ENCODE data around the gene BANF2. TPM values are rescaled to one million over a fixed set of nuclear protein-coding genes. Genes with fewer than 3 reads are reported as not detected.

BANF2 gene
- total and polyA plus RNA-seq, 2 of the 13 experiments (the other 11 are each of a cell fraction or from before 2014, with no cell fraction given), result 0.35 TPM; not detected in 1

- TF ChIP-seq ZNF142 (CRISPR knock-in tag; IDR thresholded peaks at IDR 0.05) (no peak), ADNP (CRISPR knock-in tag; IDR thresholded peaks at IDR 0.05) (no peak), ZNF678 (CRISPR knock-in tag; IDR thresholded peaks at IDR 0.05) (no peak), ZNF33A (CRISPR knock-in tag; IDR thresholded peaks at IDR 0.05; ENCODE audit: borderline replicate concordance) (no peak), ZNF496 (CRISPR knock-in tag; IDR thresholded peaks at IDR 0.05; ENCODE audit: insufficient replicate concordance) (no peak), ZSCAN30 (CRISPR knock-in tag; IDR thresholded peaks at IDR 0.05) (no peak), CENPX (CRISPR knock-in tag; IDR thresholded peaks at IDR 0.05) (no peak), ZNF10 (CRISPR knock-in tag; IDR thresholded peaks at IDR 0.05; ENCODE audit: borderline replicate concordance, low read depth) (no peak), ZNF362 (CRISPR knock-in tag; IDR thresholded peaks at IDR 0.05; ENCODE audit: borderline replicate concordance) (no peak), IKZF1 (IDR thresholded peaks at IDR 0.05) (no peak), TFE3 (CRISPR knock-in tag; IDR thresholded peaks at IDR 0.05) (peak; percentile 50; the same call in 1 of the 2 replicates)
- TF ChIP-seq, protein P1, sequence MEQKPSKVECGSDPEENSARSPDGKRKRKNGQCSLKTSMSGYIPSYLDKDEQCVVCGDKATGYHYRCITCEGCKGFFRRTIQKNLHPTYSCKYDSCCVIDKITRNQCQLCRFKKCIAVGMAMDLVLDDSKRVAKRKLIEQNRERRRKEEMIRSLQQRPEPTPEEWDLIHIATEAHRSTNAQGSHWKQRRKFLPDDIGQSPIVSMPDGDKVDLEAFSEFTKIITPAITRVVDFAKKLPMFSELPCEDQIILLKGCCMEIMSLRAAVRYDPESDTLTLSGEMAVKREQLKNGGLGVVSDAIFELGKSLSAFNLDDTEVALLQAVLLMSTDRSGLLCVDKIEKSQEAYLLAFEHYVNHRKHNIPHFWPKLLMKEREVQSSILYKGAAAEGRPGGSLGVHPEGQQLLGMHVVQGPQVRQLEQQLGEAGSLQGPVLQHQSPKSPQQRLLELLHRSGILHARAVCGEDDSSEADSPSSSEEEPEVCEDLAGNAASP (CRISPR knock-in tag; IDR thresholded peaks at IDR 0.05; ENCODE audit: borderline replicate concordance), result no peak
- TF ChIP-seq, protein P2, sequence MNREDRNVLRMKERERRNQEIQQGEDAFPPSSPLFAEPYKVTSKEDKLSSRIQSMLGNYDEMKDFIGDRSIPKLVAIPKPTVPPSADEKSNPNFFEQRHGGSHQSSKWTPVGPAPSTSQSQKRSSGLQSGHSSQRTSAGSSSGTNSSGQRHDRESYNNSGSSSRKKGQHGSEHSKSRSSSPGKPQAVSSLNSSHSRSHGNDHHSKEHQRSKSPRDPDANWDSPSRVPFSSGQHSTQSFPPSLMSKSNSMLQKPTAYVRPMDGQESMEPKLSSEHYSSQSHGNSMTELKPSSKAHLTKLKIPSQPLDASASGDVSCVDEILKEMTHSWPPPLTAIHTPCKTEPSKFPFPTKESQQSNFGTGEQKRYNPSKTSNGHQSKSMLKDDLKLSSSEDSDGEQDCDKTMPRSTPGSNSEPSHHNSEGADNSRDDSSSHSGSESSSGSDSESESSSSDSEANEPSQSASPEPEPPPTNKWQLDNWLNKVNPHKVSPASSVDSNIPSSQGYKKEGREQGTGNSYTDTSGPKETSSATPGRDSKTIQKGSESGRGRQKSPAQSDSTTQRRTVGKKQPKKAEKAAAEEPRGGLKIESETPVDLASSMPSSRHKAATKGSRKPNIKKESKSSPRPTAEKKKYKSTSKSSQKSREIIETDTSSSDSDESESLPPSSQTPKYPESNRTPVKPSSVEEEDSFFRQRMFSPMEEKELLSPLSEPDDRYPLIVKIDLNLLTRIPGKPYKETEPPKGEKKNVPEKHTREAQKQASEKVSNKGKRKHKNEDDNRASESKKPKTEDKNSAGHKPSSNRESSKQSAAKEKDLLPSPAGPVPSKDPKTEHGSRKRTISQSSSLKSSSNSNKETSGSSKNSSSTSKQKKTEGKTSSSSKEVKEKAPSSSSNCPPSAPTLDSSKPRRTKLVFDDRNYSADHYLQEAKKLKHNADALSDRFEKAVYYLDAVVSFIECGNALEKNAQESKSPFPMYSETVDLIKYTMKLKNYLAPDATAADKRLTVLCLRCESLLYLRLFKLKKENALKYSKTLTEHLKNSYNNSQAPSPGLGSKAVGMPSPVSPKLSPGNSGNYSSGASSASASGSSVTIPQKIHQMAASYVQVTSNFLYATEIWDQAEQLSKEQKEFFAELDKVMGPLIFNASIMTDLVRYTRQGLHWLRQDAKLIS (CRISPR knock-in tag; IDR thresholded peaks at IDR 0.05), result no peak
These were observed 25.5 kb downstream of the BANF2 start (continued) for GRCh38 chr20:17725094-17725835.

Measured in HepG2 (cell line).